A673 (cell line): ENCODE results near the gene PRSS27. TPM values are rescaled to one million over a fixed set of nuclear protein-coding genes. Genes with fewer than 3 reads are reported as not detected.

Experiments used
- BruUV-seq: library from RNA; stranded (reverse); fragments of 400-500 nt; replicated peaks from 2 replicates; lab custom pipeline; 2021; lab: Mats Ljungman, UMichigan
- CTCF ChIA-PET: fragments of 300-600 bp; sonication (Branson Sonifier 250); formaldehyde crosslinking; loops from one replicate; lab custom pipeline; 2022; ENCODE audit warnings: antibody characterized with exemption; lab: Charles Lee
- POLR2A ChIA-PET: fragments of 300-600 bp; sonication (Branson Sonifier 250); formaldehyde crosslinking; loops from one replicate; lab custom pipeline; 2022; ENCODE audit warnings: antibody characterized with exemption; ENCODE audit not compliant: low non-redundant PET; lab: Charles Lee
- DNase-seq: peaks from one replicate; pipeline ENCODE4 v3.0.0-alpha.2; 2015; ENCODE audit warnings: low spot score
- H3K27ac ChIP-seq: fragments of 200-600 bp; sonication (generic); 2 replicates; pipeline ENCODE4 v1.5.1; 2016; ENCODE audit warnings: mixed run types, low read depth, mild to moderate bottlenecking, mixed read lengths, antibody characterized with exemption, low read length; ENCODE audit not compliant: poor library complexity, severe bottlenecking
- H3K27me3 ChIP-seq: fragments of 200-600 bp; sonication (generic); replicated peaks from 2 replicates; pipeline ENCODE4 v1.6.1; 2017; ENCODE audit warnings: mixed run types, low read depth, mild to moderate bottlenecking, mixed read lengths, antibody characterized with exemption, low read length; ENCODE audit not compliant: insufficient read depth, poor library complexity
- H3K36me3 ChIP-seq: fragments of 200-600 bp; sonication (generic); 2 replicates; pipeline ENCODE4 v1.6.1; 2016; ENCODE audit warnings: mixed run types, mild to moderate bottlenecking, mixed read lengths, antibody characterized with exemption, low read length; ENCODE audit not compliant: insufficient read depth, poor library complexity, severe bottlenecking
- H3K4me1 ChIP-seq: fragments of 200-600 bp; sonication (generic); 2 replicates; pipeline ENCODE4 v1.6.1; 2017; ENCODE audit warnings: mixed run types, mild to moderate bottlenecking, mixed read lengths, antibody characterized with exemption, low read length; ENCODE audit not compliant: insufficient read depth, poor library complexity, severe bottlenecking
- H3K4me3 ChIP-seq: fragments of 200-600 bp; sonication (generic); 2 replicates; pipeline ENCODE4 v1.5.1; 2016; ENCODE audit warnings: low read depth, mixed run types, mild to moderate bottlenecking, mixed read lengths, low read length; ENCODE audit not compliant: poor library complexity, severe bottlenecking
- H3K9me3 ChIP-seq: fragments of 200-600 bp; sonication (generic); 2 replicates; pipeline ENCODE4 v1.6.1; 2016; ENCODE audit warnings: mixed run types, low read depth, mild to moderate bottlenecking, mixed read lengths, antibody characterized with exemption, low read length; ENCODE audit not compliant: poor library complexity, severe bottlenecking
- EZH2 ChIP-seq: fragments of 200-600 bp; sonication (generic); IDR thresholded peaks from 2 replicates; pipeline ENCODE4 v1.6.1; 2017; ENCODE audit warnings: borderline replicate concordance, low read depth, mild to moderate bottlenecking, mixed read lengths, antibody characterized with exemption, low read length; ENCODE audit not compliant: poor library complexity, severe bottlenecking
- intact Hi-C: fragments of 100-400 bp; cut with micrococcal nuclease; formaldehyde crosslinking; loops from one replicate; pipeline ENCODE4 v1.10.0; 2022; ENCODE audit not compliant: unreplicated experiment
- total RNA-seq: library from RNA; stranded (reverse); gene quantifications from 2 replicates; pipeline ENCODE4 v1.2.3, GENCODE V29; 2021
- TF ChIP-seq, protein P1 (sequence below): fragments of 300-800, 200-600 bp; sonication (generic); conservative IDR thresholded peaks from 2 replicates; pipeline ENCODE4 v1.5.1; 2017; ENCODE audit warnings: low read depth, mild to moderate bottlenecking, antibody characterized with exemption, low read length, moderate library complexity, mixed read lengths

The PRSS27 gene
- total RNA-seq, 1 experiment from 2014 or later = 1.3 TPM

DNA sequence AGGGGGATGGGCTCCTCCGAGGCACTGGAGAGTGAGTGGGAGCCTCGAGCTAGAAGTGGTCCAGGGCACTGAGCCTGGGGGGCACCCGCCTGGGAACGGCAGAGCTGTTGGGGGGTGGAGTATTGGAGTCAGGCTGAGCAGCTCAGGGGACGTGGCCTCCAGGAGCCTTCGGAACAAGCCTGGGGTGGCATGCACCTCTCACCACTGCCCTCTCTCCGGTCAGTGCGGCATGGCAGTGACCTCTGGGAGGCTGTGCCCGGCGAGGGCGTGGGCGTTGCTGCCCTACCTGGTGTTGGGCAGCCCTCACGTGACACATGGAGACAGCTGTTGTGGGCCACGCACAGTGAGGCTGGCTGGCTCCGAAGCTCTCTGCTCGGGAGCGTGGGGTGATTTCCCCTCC lies 13.9 kb downstream of the PRSS27 start:
- Histone ChIP-seq H3K4me3 (no peak overlapping the region), H3K36me3 (peaks cover 19% of the 10 kb centered on the region), H3K4me1 (no peaks in the 10 kb centered on the region), H3K27me3 (no peaks in the 10 kb centered on the region), H3K9me3 (no peaks in the 10 kb centered on the region), H3K27ac (no peak overlapping the region)
- ChIA-PET POLR2A (no interaction called here), CTCF (no interaction called here)
- intact Hi-C loops = no loop called here
- TF ChIP-seq, protein P1, sequence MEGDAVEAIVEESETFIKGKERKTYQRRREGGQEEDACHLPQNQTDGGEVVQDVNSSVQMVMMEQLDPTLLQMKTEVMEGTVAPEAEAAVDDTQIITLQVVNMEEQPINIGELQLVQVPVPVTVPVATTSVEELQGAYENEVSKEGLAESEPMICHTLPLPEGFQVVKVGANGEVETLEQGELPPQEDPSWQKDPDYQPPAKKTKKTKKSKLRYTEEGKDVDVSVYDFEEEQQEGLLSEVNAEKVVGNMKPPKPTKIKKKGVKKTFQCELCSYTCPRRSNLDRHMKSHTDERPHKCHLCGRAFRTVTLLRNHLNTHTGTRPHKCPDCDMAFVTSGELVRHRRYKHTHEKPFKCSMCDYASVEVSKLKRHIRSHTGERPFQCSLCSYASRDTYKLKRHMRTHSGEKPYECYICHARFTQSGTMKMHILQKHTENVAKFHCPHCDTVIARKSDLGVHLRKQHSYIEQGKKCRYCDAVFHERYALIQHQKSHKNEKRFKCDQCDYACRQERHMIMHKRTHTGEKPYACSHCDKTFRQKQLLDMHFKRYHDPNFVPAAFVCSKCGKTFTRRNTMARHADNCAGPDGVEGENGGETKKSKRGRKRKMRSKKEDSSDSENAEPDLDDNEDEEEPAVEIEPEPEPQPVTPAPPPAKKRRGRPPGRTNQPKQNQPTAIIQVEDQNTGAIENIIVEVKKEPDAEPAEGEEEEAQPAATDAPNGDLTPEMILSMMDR = no peak
- TF ChIP-seq EZH2 = no peak
- no peak for DNase-seq
- no TSS peak for BruUV-seq

DNA sequence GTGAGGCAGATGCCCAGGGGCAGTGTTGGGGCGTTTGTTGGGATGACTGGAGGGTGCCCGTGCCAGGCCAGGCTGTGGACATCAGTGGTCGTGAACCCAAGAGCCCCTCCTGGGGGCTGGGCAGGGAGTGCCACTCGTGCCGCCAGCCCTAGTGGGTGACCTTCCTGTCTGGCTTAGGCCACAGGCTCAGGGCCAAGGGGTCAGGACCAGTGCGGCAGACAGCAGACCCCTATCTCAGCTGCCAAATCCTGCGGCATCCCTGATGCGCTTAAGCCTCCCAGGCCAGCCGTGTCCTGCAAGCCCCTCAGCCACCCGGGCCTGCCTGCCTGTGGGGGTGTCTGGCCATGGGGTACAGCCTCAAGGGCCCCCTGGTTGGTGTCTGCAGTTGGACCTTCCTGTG lies 14.7 kb downstream of the PRSS27 start:
- POLR2A ChIA-PET = no interaction called here
- CTCF ChIA-PET = no interaction called here
- H3K36me3 ChIP-seq = peaks cover 19% of the 10 kb centered on the region

DNA sequence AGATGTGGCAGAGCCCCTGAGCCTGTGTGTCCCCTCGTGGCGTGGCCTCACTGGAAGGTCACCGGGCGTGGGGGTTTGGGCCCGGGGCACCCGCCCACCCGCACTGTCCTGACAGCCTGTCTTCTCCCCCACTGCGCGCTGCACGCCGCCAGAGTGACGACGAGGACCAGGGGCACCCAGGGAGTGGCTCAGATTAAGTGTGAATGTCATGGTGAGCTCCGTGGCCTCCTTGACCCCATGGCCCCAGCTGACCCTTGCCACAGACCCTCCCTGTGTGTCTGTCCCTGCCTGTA lies 15.1 kb downstream of the PRSS27 start:
- no TSS peak for BruUV-seq
- TF ChIP-seq, protein P1 = no peak
- TF ChIP-seq EZH2 = no peak
- Histone ChIP-seq H3K9me3 (no peaks in the 10 kb centered on the region), H3K4me3 (no peak overlapping the region), H3K4me1 (no peaks in the 10 kb centered on the region), H3K27me3 (no peaks in the 10 kb centered on the region), H3K27ac (no peak overlapping the region), H3K36me3 (peaks cover 19% of the 10 kb centered on the region)
- CTCF ChIA-PET = no interaction called here
- DNase-seq = no peak
- intact Hi-C loops = no loop called here
- POLR2A ChIA-PET = no interaction called here

More for the DNA sequence above, 14.7 kb downstream of the PRSS27 start:
- Histone ChIP-seq H3K4me1 (no peaks in the 10 kb centered on the region), H3K4me3 (no peak overlapping the region), H3K27ac (no peak overlapping the region), H3K9me3 (no peaks in the 10 kb centered on the region), H3K27me3 (no peaks in the 10 kb centered on the region)
- intact Hi-C loops = no loop called here
- no TSS peak for BruUV-seq
- TF ChIP-seq, protein P1 = no peak
- TF ChIP-seq EZH2 = no peak
- no peak for DNase-seq
